Ovary (tissue), 9 donors: ENCODE measurements around the gene TMED6. TPM values are rescaled to one million over a fixed set of nuclear protein-coding genes. Genes with fewer than 3 reads are reported as not detected.

Source experiments
- DNase-seq, 5 donors: peaks; one replicate each; pipeline ENCODE4 v3.0.0-alpha.2; 2019 to 2020
- H3K27ac ChIP-seq, 2 donors: fragments of 200-600 bp; one replicate each; pipeline versions ENCODE4 v1.5.1 to v1.8.0; 2019 to 2022
- H3K27me3 ChIP-seq: fragments of 200-600 bp; one replicate; pipeline ENCODE4 v1.8.0; 2022
- H3K36me3 ChIP-seq: fragments of 200-600 bp; sonication (generic); one replicate; pipeline ENCODE4 v1.5.1; 2019
- H3K4me1 ChIP-seq: one replicate; pipeline ENCODE4 v1.8.1; 2013; ENCODE audit warnings: mild to moderate bottlenecking, moderate library complexity; ENCODE audit not compliant: insufficient read depth
- H3K4me3 ChIP-seq: fragments of 200-600 bp; sonication (generic); one replicate; pipeline ENCODE4 v1.5.1; 2017
- H3K9me3 ChIP-seq, 2 donors: fragments of 200-600 bp in 1 of 2; sonication (generic) in 1 of 2; one replicate each; pipeline versions ENCODE4 v1.5.1 to v1.8.1; 2013 to 2019; ENCODE audit warnings: mild to moderate bottlenecking in 1 of 2, moderate library complexity in 1 of 2
- EP300 ChIP-seq: sonication (generic); formaldehyde crosslinking; IDR thresholded peaks from one replicate; pipeline ENCODE4 v1.6.1; 2017; ENCODE audit warnings: antibody characterized with exemption
- POLR2A ChIP-seq: fragments of 450-650 bp; IDR thresholded peaks from one replicate; pipeline ENCODE4 v1.6.1; 2017; ENCODE audit warnings: antibody characterized with exemption, mild to moderate bottlenecking, moderate library complexity
- whole genome bisulfite sequencing, 3 donors: extraction: QIAGEN DNeasy Blood & Tissue Kit in 1 of 3; methylation state at CpG; one replicate each; pipeline versions ENCODE4 v1.1.5 to v1.1.7; 2013 to 2017; 5-methylcytosine and 5-hydroxymethylcytosine counted together
- intact Hi-C, 4 donors: fragments of 100-400 bp; cut with DNase I; formaldehyde crosslinking; loops; one replicate each; pipeline versions ENCODE4 v1.11.0 to v1.15.1; 2022 to 2023
- polyA plus RNA-seq, 2 donors: library from polyadenylated mRNA; stranded (reverse); fragments of 200-250 nt in 1 of 2; fragments of 350-450 nt in 1 of 2; fragmentation: Illumina TruSeq in 1 of 2; extraction: RNeasy Lipid Tissue Mini Kit (QIAGEN cat#74804) in 1 of 2; gene quantifications; one replicate each; pipeline ENCODE4 v1.2.3, GENCODE V29; 2013 to 2014
- total RNA-seq, 7 donors: library from RNA; depleted of rRNA in 2 of 7; stranded (reverse); fragments of >200 nt in 2 of 7; fragmentation: NEBNext Ultra II Directional in 3 of 7; extraction: Animal tissue kit (Norgen Biotek cat#: 25700) in 3 of 7; gene quantifications; one replicate each; pipeline versions ENCODE4 v1.1.0 to v1.2.4, GENCODE V29; 2016 to 2023
- TF ChIP-seq, protein P1 (sequence below), 3 donors: fragments of 450-650 bp in 2 of 3; fragments of 200-600 bp in 1 of 3; IDR thresholded peaks; one replicate each; pipeline versions ENCODE4 v1.5.1 to v1.8.0; 2016 to 2022; ENCODE audit warnings: antibody characterized with exemption in 3 of 3, mild to moderate bottlenecking in 1 of 3
- donor health status: DM: no; HTN: no; CAD: no; lungs with moderate emphysema.
- donor health status: DM: no; HTN: no; CAD: no.
- donor health status: Bipolar disorder and iron deficiency.
- donor health status: DM: yes; HTN: yes; CAD: no.
- donor health status: DM: no; HTN: no; CAD: no.
- donor health status: DM: yes; HTN: yes; CAD: no.

TMED6 gene
- total and polyA plus RNA-seq, 9 donors, result 0.51 to 4.9 (median 0.66) TPM; not detected in 3

- peak in 1 of 5 donors; percentile 14 for DNase-seq
- intact Hi-C loops, result no loop called here
- Histone ChIP-seq H3K9me3 (no peaks in the 10 kb centered on the region), H3K36me3 (no peaks in the 10 kb centered on the region), H3K4me1 (no peaks in the 10 kb centered on the region), H3K27ac (no peak overlapping the region), H3K27me3 (no peaks in the 10 kb centered on the region), H3K4me3 (no peak overlapping the region)
- WGBS, 3 donors, result 85 to 89% (median 86%) methylated on average over 22 of the region's 22 CpGs
- TF ChIP-seq, protein P1, sequence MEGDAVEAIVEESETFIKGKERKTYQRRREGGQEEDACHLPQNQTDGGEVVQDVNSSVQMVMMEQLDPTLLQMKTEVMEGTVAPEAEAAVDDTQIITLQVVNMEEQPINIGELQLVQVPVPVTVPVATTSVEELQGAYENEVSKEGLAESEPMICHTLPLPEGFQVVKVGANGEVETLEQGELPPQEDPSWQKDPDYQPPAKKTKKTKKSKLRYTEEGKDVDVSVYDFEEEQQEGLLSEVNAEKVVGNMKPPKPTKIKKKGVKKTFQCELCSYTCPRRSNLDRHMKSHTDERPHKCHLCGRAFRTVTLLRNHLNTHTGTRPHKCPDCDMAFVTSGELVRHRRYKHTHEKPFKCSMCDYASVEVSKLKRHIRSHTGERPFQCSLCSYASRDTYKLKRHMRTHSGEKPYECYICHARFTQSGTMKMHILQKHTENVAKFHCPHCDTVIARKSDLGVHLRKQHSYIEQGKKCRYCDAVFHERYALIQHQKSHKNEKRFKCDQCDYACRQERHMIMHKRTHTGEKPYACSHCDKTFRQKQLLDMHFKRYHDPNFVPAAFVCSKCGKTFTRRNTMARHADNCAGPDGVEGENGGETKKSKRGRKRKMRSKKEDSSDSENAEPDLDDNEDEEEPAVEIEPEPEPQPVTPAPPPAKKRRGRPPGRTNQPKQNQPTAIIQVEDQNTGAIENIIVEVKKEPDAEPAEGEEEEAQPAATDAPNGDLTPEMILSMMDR (IDR thresholded peaks at IDR 0.05), result no peak
- no peak for TF ChIP-seq EP300
- TF ChIP-seq POLR2A, result no peak
These were observed 30.5 kb downstream of the TMED6 start for GRCh38 chr16:69321080-69321479.

GRCh38 chr16:69320740-69321073, 30.9 kb downstream of the TMED6 start:
- TF ChIP-seq, protein P1 (IDR thresholded peaks at IDR 0.05), result no peak
- TF ChIP-seq POLR2A, result no peak
- TF ChIP-seq EP300, result no peak
- Histone ChIP-seq H3K27me3 (no peaks in the 10 kb centered on the region), H3K9me3 (no peaks in the 10 kb centered on the region), H3K27ac (no peak overlapping the region), H3K4me3 (no peak overlapping the region), H3K4me1 (no peaks in the 10 kb centered on the region), H3K36me3 (no peaks in the 10 kb centered on the region)
- 85 to 88% (median 87%) methylated on average over 13 of the region's 13 CpGs for WGBS, 3 donors
- no peak for DNase-seq
- intact Hi-C loops, result no loop called here

- Histone ChIP-seq H3K4me1 (no peaks in the 10 kb centered on the region), H3K9me3 (no peaks in the 10 kb centered on the region), H3K36me3 (no peaks in the 10 kb centered on the region), H3K27me3 (no peaks in the 10 kb centered on the region), H3K27ac (no peak overlapping the region), H3K4me3 (no peak overlapping the region)
- no peak for TF ChIP-seq EP300
- TF ChIP-seq, protein P1 (IDR thresholded peaks at IDR 0.05), result no peak
- no peak for TF ChIP-seq POLR2A
- WGBS, 3 donors, result 85 to 88% (median 87%) methylated on average over 29 to 30 of the region's 30 CpGs
- peak in 1 of 5 donors; percentile 19 for DNase-seq
- intact Hi-C loops, result no loop called here
These were observed 31.5 kb downstream of the TMED6 start for GRCh38 chr16:69319826-69320739.

- intact Hi-C loops, result no loop called here
- peak in 1 of 5 donors; percentile 13 for DNase-seq
- TF ChIP-seq POLR2A (no peak), EP300 (no peak)
- TF ChIP-seq, protein P1 (IDR thresholded peaks at IDR 0.05), result no peak
- H3K27me3 ChIP-seq, result no peaks in the 10 kb centered on the region
- no peak overlapping the region for H3K27ac ChIP-seq
- WGBS, 3 donors, result 82 to 85% (median 83%) methylated on average over 9 of the region's 9 CpGs
- H3K9me3 ChIP-seq, result no peaks in the 10 kb centered on the region
- no peak overlapping the region for H3K4me3 ChIP-seq
- no peaks in the 10 kb centered on the region for H3K4me1 ChIP-seq
- no peaks in the 10 kb centered on the region for H3K36me3 ChIP-seq
These were observed 32.2 kb downstream of the TMED6 start for GRCh38 chr16:69319381-69319780.
